ENCODE data around the gene ZCCHC2.

- TF ChIP-seq CTCF (IDR thresholded peaks at IDR 0.05) (no peak), POLR2A (IDR thresholded peaks at IDR 0.05) (no peak)
These were observed 54.2 kb downstream of the ZCCHC2 start for GRCh38 chr18:62576845-62577512.

Data from esophagus squamous epithelium (tissue), 4 donors.